Measurements from ENCODE around the gene SLC16A10. TPM values are rescaled to one million over a fixed set of nuclear protein-coding genes. Genes with fewer than 3 reads are reported as not detected.

The SLC16A10 gene
- total RNA-seq, 8 experiments from 2014 or later, result 0.20 to 8.5 (median 4.1) TPM

DNA sequence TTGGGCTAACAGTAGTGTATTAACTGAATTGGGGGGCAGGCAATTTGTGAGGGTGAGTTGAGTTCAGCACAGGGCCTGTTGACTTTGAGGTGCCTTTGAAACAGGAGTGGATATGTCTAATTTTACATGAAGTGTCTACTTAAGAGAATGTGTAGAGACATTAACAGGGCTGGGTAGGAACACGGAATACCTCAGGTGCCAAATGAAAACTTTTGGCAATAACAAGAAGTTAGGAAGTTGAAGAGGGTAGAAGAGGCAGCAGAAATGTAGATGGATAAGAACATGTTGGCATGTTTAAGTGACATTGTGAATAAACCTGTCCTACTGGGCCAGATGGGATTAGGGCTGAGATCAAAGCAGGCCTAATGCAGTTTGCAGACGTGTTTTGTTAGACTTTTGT lies 117.0 kb downstream of the SLC16A10 start:
- peaks cover 0 to 8% of the 10 kb centered on the region in 2 donors for H3K4me1 ChIP-seq (replicated peaks in 1 of 2)
- WGBS, 10 experiments, result 79 to 100% (median 86%) methylated on average over 1 to 2 of the region's 2 CpGs; no CpG with 5 or more reads in 5 of the 10 experiments
- ATAC-seq (replicated peaks in 6 of 8), result no peak
- no peak overlapping the region for H3K4me3 ChIP-seq
- in situ Hi-C loops (cut with MboI; ENCODE audit: low pct_unique_long_range_greater_than_20kb in 2 of 9, low sequenced_read_pairs in 9 of 9, unreplicated experiment in 9 of 9), result loop anchor here in 3 of 9 experiments (25.0 kb wide), 2 partner anchors 142 to 667 kb away; no protein-coding TSS in a partner anchor
- no peak overlapping the region for H3K27ac ChIP-seq

DNA sequence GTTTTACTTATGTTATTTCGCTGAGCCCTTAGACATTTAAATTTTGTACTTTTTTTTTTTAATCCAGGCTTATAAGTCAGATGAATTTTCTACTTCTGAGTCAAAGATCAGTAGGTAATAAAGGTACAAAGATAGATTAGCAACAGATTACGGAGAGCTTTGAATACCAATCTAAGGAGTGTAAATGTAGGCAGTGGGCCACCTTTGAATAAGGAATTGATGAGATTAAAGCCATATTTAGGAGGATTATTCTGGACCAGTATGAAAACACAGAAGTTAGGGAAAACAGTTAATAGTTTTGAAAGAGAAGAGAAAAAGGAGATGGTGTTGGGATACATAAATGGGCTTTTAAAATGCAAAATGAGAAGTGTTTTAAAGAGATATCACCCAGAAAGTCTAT lies 117.6 kb downstream of the SLC16A10 start:
- no peak overlapping the region for H3K4me3 ChIP-seq
- H3K4me1 ChIP-seq (replicated peaks in 1 of 2), result peaks cover 0 to 7% of the 10 kb centered on the region in 2 donors
- 56 to 100% (median 82%) methylated on average over 1 to 2 of the region's 2 CpGs for WGBS, 10 experiments
- no peak overlapping the region for H3K27ac ChIP-seq
- in situ Hi-C loops (cut with MboI; ENCODE audit: low pct_unique_long_range_greater_than_20kb in 2 of 9, low sequenced_read_pairs in 9 of 9, unreplicated experiment in 9 of 9), result loop anchor here in 3 of 9 experiments (25.0 kb wide), 2 partner anchors 143 to 668 kb away; no protein-coding TSS in a partner anchor
- no peak for ATAC-seq (replicated peaks in 6 of 8)

DNA sequence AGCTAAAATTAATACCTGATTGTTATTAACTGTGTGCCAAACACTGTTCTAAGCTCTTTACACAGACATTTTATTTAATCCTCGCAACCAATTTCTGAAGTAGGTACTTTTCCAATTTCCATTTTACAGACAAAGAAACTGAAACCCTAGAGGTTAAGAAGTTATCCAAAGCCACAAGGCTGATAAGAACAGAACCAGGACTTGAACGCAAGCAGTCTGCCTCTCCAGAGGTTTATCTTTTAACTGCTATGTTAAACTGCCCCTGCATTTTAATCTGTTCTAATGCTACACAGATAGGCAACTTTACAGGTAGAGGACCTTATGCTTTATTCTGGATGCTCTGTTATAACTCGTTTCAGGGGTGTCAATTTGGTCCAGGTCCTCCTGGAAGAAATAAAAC lies 118.2 kb downstream of the SLC16A10 start:
- in situ Hi-C loops (cut with MboI; ENCODE audit: low pct_unique_long_range_greater_than_20kb in 2 of 9, low sequenced_read_pairs in 9 of 9, unreplicated experiment in 9 of 9), result loop anchor here in 3 of 9 experiments (25.0 kb wide), 2 partner anchors 143 to 668 kb away; no protein-coding TSS in a partner anchor
- ATAC-seq (replicated peaks in 6 of 8), result no peak
- 36 to 97% (median 56%) methylated on average over 1 to 3 of the region's 3 CpGs; no CpG with 5 or more reads in 2 of the 10 experiments for WGBS, 10 experiments
- H3K4me1 ChIP-seq (replicated peaks in 1 of 2), result peaks cover 0 to under 1% of the 10 kb centered on the region in 2 donors
- no peak overlapping the region for H3K27ac ChIP-seq
- no peak overlapping the region for H3K4me3 ChIP-seq

DNA sequence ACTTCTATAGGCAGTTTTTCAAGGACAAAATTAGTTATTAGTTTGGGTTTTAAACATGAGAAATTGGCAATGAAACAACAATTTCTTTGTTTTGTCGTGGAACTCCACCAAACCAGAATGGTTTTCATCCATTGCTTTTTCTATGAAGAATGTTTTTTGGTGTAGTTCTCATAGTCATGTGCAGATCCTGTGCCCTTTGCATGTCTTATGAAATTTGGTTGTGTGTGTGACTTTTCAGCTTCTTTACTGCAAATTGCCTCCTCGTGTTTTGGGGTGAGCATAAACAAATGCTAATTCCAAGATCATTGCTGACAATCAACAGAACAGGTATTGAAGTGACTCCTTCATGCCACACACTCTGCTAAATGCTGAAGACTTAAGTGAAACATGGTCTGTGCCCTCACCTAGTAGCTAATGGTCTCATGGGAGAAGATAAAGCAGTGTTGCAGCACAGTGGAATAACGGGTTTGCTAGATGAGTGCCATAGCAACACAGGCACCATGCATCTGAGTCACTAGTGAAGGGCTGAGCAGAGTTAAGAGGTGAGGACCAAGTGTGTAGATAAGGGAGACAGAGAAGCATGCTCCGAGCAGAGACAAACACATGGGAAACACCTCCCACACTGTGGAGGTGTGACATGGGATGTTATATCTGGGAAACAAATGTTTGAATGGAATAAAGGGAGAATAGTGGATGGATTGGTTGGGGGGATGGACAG lies 120.0 kb downstream of the SLC16A10 start:
- Histone ChIP-seq H3K4me3 (no peak overlapping the region), H3K4me1 (replicated peaks in 1 of 2) (no peaks in the 10 kb centered on the region), H3K27ac (no peak overlapping the region)
- peak in 3 of 8 experiments; percentile 36 to 71 (median 55) for ATAC-seq (replicated peaks in 6 of 8)
- in situ Hi-C loops (cut with MboI; ENCODE audit: low pct_unique_long_range_greater_than_20kb in 2 of 9, low sequenced_read_pairs in 9 of 9, unreplicated experiment in 9 of 9), result loop anchor here in 3 of 9 experiments (25.0 kb wide), 2 partner anchors 145 to 670 kb away; no protein-coding TSS in a partner anchor
- 40 to 100% (median 88%) methylated on average over 1 to 4 of the region's 4 CpGs; no CpG with 5 or more reads in 1 of the 10 experiments for whole genome bisulfite sequencing, 10 experiments

DNA sequence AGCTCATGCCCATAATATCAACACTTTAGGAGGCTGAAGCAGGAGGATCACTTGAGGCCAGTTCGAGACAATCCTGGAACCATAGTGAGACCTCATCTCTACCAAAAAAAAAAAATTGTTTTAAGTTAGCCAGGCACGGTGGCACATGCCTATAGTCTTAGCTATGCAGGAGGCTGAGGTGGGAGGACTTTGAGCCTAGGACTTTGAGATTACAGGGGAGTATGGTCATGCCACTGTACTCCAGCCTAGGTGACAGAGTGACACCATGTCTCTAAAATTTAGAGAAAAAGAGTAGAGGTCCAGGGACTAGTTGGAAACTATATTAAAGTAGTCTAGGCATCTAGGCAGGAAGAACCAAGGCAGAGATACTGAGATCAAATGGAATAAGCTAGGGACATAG lies 121.6 kb downstream of the SLC16A10 start:
- no peak for ATAC-seq (replicated peaks in 6 of 8)
- whole genome bisulfite sequencing, 10 experiments, result 56 to 100% (median 93%) methylated on average over 1 to 2 of the region's 2 CpGs; no CpG with 5 or more reads in 3 of the 10 experiments
- no peak overlapping the region for H3K27ac ChIP-seq
- H3K4me3 ChIP-seq, result no peak overlapping the region
- no peaks in the 10 kb centered on the region for H3K4me1 ChIP-seq (replicated peaks in 1 of 2)
- in situ Hi-C loops (cut with MboI; ENCODE audit: low pct_unique_long_range_greater_than_20kb in 2 of 9, low sequenced_read_pairs in 9 of 9, unreplicated experiment in 9 of 9), result loop anchor here in 3 of 9 experiments (25.0 kb wide), 2 partner anchors 147 to 672 kb away; no protein-coding TSS in a partner anchor

DNA sequence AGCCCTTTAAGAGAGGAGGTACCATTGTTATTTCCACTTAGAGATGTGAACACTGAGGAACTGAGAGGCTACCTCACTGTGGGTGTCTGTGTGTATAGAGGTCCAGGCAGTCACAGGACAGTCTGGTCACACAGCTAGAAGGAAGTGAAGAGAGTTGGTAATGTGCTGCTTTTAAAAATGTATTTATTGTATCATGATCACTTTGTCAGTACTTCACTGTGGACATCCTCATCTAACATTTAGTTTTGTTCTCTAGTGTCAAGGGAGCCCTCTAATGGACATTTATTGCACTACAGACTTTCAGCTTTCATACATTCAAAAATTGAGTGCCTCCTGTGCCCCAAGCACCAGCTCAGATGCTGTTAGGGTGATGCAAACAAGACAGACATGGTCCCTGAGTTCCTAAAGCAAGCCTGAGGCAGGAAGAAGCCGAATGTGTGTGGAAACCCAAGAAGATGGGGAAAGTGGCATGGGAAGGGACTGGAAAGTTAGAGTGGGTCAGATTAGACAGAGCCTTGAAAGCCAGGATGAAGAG lies 123.0 kb downstream of the SLC16A10 start:
- no peaks in the 10 kb centered on the region for H3K4me1 ChIP-seq (replicated peaks in 1 of 2)
- peak in 4 of 8 experiments; percentile 30 to 79 (median 73) for ATAC-seq (replicated peaks in 6 of 8)
- H3K4me3 ChIP-seq, result no peak overlapping the region
- in situ Hi-C loops (cut with MboI; ENCODE audit: low pct_unique_long_range_greater_than_20kb in 2 of 9, low sequenced_read_pairs in 9 of 9, unreplicated experiment in 9 of 9), result loop anchor here in 4 of 9 experiments (10.0 to 25.0 kb wide), 3 partner anchors 148 to 673 kb away; no protein-coding TSS in a partner anchor
- WGBS, 10 experiments, result 0 to 14% methylated on average over 1 of the region's 1 CpG; no CpG with 5 or more reads in 8 of the 10 experiments
- no peak overlapping the region for H3K27ac ChIP-seq

DNA sequence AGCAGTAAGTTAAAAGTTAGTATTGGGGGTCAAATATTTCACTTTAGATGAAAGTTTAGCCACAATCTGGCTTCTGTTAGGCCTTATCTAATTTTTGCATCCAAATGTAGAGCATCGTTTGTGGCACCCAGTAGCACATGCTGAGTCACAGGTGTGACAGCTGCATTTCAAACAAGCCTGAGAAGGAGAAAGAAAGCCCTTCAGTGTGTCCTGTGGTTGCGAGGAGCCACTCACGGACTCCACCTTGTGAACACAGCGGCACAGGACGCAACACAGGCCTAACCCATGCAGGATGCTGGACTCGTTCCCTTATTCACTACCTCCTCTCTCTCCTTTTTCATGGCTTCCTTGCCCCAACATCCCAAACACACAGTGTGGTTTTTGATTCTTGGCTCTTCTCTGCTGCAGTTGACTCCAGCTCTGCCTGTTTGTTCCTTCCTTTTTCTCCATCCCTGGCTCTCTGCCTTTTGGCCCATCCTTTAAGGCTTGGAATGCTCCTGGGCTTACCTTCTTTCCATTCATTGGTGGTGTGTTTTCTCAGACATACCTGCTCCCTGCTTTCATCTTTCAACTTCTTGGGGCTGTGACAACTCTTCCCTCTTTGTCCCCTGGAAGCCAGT lies 124.2 kb downstream of the SLC16A10 start:
- 40 to 100% (median 75%) methylated on average over 1 to 5 of the region's 6 CpGs; no CpG with 5 or more reads in 2 of the 10 experiments for WGBS, 10 experiments
- in situ Hi-C loops (cut with MboI; ENCODE audit: low pct_unique_long_range_greater_than_20kb in 2 of 9, low sequenced_read_pairs in 9 of 9, unreplicated experiment in 9 of 9), result loop anchor here in 4 of 9 experiments (10.0 to 25.0 kb wide), 3 partner anchors 149 to 674 kb away; no protein-coding TSS in a partner anchor
- ATAC-seq (replicated peaks in 6 of 8), result no peak
- no peak overlapping the region for H3K27ac ChIP-seq
- no peak overlapping the region for H3K4me3 ChIP-seq
- no peaks in the 10 kb centered on the region for H3K4me1 ChIP-seq (replicated peaks in 1 of 2)

DNA sequence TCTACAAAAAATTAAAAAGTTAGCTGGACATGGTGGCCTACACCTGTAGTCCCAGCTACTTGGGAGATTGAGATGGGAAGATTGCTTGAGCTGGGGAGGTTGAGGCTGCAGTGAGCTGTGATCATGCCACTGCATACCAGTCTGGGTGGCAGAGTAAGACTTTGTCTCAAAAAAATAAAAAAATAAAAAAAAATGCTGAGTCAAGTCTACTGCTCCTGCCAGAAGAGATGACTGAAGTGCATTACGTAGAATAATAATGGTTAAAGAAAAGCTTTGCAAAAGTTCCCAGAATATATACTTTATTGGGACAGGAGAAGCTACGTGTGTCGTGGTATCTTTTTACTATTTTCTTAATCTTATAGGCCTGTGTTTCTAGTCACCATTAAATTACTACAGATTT lies 125.3 kb downstream of the SLC16A10 start:
- Histone ChIP-seq H3K27ac (no peak overlapping the region), H3K4me1 (replicated peaks in 1 of 2) (no peaks in the 10 kb centered on the region), H3K4me3 (no peak overlapping the region)
- peak in 1 of 8 experiments; percentile 36 for ATAC-seq (replicated peaks in 6 of 8)
- 20 to 100% (median 99%) methylated on average over 1 to 3 of the region's 3 CpGs for WGBS, 10 experiments
- in situ Hi-C loops (cut with MboI; ENCODE audit: low pct_unique_long_range_greater_than_20kb in 2 of 9, low sequenced_read_pairs in 9 of 9, unreplicated experiment in 9 of 9), result loop anchor here in 4 of 9 experiments (10.0 to 25.0 kb wide), 3 partner anchors 150 to 675 kb away; no protein-coding TSS in a partner anchor

DNA sequence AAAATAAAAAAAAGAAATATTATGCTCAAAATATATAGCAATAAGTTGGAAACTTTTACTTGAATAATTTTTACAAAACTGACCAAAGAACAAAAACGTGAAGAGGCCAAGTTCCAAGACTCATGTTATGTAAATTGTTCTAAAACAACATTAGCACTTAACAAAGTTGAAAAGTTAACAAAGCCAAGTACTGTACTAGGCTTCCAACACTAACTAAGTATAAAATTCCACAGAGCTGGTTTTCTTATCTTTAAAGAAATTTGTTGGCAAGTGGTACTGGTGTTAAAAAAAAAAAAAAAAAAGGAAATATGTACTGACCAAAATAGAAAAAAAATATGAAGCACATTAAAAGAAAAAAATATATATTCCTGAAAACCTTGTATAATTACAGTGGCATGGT lies 127.8 kb downstream of the SLC16A10 start:
- in situ Hi-C loops (cut with MboI; ENCODE audit: low pct_unique_long_range_greater_than_20kb in 2 of 9, low sequenced_read_pairs in 9 of 9, unreplicated experiment in 9 of 9), result loop anchor here in 4 of 9 experiments (10.0 to 25.0 kb wide), 3 partner anchors 153 to 678 kb away; no protein-coding TSS in a partner anchor
- no peak overlapping the region for H3K4me3 ChIP-seq
- ATAC-seq (replicated peaks in 6 of 8), result no peak
- H3K27ac ChIP-seq, result no peak overlapping the region
- H3K4me1 ChIP-seq (replicated peaks in 1 of 2), result no peaks in the 10 kb centered on the region
- 5 to 89% (median 67%) methylated on average over 1 of the region's 1 CpG; no CpG with 5 or more reads in 1 of the 10 experiments for WGBS, 10 experiments

DNA sequence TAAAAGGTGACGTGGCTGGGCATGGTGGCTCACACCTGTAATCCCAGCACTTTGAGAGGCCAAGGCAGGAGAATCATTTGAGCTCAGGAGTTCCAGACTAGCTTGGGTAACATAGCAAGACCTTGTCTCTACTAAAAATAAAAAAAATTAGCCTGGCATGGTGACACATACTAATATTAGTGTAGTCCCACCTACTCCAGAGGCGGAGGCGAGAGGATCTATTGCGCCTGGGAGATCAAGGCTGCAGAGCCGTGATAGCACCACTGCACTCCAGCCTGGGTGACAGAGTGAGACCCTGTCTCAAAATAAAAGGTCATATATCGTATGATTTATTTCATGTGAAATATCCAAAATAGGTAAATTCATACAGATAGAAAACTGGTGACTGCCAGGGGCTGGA lies 132.5 kb downstream of the SLC16A10 start:
- WGBS, 10 experiments, result 82 to 100% (median 94%) methylated on average over 1 to 6 of the region's 6 CpGs; no CpG with 5 or more reads in 2 of the 10 experiments
- H3K27ac ChIP-seq, result no peak overlapping the region
- H3K4me3 ChIP-seq, result no peak overlapping the region
- H3K4me1 ChIP-seq (replicated peaks in 1 of 2), result no peaks in the 10 kb centered on the region
- no peak for ATAC-seq (replicated peaks in 6 of 8)
- in situ Hi-C loops (cut with MboI; ENCODE audit: low pct_unique_long_range_greater_than_20kb in 2 of 9, low sequenced_read_pairs in 9 of 9, unreplicated experiment in 9 of 9), result loop anchor here in 4 of 9 experiments (10.0 to 25.0 kb wide), 3 partner anchors 157 to 682 kb away; no protein-coding TSS in a partner anchor

DNA sequence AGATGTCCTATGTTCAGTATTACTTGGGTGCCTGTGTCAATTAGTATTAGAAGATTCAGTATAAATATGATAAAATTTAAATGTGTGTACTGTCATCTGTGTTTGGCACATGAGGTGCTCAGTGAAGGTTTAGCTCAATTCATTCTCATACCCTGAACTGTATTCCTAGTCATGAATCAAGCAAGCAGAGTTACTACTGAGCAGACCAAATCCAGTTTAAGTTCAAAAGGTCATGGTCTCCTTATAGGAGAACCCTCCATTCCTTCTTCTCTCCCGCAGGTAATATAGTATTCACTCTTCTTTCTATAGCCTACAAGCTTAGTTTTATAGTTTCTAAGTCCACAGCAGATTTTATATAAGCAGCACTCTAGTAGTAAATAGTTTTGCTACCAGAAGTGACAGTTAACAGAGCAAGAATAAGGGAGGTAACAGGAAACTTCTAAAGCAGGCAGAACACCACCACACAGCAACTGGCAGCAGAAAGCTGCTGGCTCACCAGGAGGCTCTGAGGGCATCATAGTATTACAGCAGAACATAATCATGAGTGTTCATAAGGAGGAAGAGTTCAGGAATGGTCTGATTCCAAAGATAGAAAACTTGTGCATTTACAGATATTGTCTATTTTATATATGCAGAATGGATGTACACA lies 133.2 kb downstream of the SLC16A10 start:
- WGBS, 10 experiments, result 71 to 100% (median 89%) methylated on average over 1 of the region's 1 CpG; no CpG with 5 or more reads in 3 of the 10 experiments
- no peak overlapping the region for H3K27ac ChIP-seq
- no peak overlapping the region for H3K4me3 ChIP-seq
- no peaks in the 10 kb centered on the region for H3K4me1 ChIP-seq (replicated peaks in 1 of 2)
- in situ Hi-C loops (cut with MboI; ENCODE audit: low pct_unique_long_range_greater_than_20kb in 2 of 9, low sequenced_read_pairs in 9 of 9, unreplicated experiment in 9 of 9), result loop anchor here in 3 of 9 experiments (25.0 kb wide), 2 partner anchors 158 to 683 kb away; no protein-coding TSS in a partner anchor
- ATAC-seq (replicated peaks in 6 of 8), result no peak

DNA sequence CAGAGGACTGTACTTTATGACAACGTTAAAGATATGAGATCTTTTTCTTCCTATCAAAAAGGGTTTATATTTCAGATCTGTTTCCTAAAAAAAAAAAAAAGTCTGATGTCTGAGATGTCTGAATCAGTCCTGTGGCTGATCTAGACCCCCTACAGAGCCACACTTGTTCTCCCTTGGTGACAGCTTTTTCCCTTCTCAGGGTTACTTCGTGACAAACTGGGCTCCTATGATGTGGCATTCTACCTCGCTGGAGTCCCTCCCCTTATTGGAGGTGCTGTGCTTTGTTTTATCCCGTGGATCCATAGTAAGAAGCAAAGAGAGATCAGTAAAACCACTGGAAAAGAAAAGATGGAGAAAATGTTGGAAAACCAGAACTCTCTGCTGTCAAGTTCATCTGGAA lies 134.5 kb downstream of the SLC16A10 start:
- 35 to 86% (median 66%) methylated on average over 1 to 4 of the region's 4 CpGs; no CpG with 5 or more reads in 1 of the 10 experiments for WGBS, 10 experiments
- Histone ChIP-seq H3K4me1 (replicated peaks in 1 of 2) (no peaks in the 10 kb centered on the region), H3K4me3 (no peak overlapping the region), H3K27ac (no peak overlapping the region)
- ATAC-seq (replicated peaks in 6 of 8), result no peak
- in situ Hi-C loops (cut with MboI; ENCODE audit: low pct_unique_long_range_greater_than_20kb in 2 of 9, low sequenced_read_pairs in 9 of 9, unreplicated experiment in 9 of 9), result loop anchor here in 3 of 9 experiments (25.0 kb wide), 2 partner anchors 160 to 685 kb away; no protein-coding TSS in a partner anchor

Measured in motor neuron (in vitro differentiated cells).